Measurements from ENCODE around the gene DXO.
"Not testable (repeated sequence)": the region's sequence is repeated elsewhere in the genome, so short reads cannot be mapped to it uniquely, and the experiment has no call there.

DNA sequence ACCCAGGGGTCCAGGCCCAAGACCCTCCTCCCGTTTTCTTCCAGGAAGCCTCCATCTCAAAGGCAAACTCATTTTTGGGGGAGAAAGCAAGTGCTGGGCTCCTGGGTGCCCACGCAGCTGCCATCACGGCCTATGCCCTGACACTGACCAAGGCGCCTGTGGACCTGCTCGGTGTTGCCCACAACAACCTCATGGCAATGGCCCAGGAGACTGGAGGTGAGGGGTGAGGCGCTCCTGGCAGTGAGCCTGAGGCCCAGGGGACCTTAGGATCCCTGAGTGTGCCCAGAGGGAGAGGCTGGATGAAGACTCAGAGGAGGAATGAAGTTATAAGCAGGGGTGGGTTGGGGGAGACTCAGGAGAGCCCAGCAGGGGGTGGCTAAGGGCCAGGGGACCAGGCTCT lies 24.4 kb upstream of the DXO start:
- TF ChIP-seq, protein P1, sequence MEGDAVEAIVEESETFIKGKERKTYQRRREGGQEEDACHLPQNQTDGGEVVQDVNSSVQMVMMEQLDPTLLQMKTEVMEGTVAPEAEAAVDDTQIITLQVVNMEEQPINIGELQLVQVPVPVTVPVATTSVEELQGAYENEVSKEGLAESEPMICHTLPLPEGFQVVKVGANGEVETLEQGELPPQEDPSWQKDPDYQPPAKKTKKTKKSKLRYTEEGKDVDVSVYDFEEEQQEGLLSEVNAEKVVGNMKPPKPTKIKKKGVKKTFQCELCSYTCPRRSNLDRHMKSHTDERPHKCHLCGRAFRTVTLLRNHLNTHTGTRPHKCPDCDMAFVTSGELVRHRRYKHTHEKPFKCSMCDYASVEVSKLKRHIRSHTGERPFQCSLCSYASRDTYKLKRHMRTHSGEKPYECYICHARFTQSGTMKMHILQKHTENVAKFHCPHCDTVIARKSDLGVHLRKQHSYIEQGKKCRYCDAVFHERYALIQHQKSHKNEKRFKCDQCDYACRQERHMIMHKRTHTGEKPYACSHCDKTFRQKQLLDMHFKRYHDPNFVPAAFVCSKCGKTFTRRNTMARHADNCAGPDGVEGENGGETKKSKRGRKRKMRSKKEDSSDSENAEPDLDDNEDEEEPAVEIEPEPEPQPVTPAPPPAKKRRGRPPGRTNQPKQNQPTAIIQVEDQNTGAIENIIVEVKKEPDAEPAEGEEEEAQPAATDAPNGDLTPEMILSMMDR (IDR thresholded peaks at IDR 0.05) = not testable (repeated sequence)
- not testable (repeated sequence) for TF ChIP-seq EZH2 (IDR thresholded peaks at IDR 0.05; ENCODE audit: borderline replicate concordance, insufficient read depth, low read depth, low read length, poor library complexity, severe bottlenecking)

Measured in B cell (primary cell).